CD4-positive, alpha-beta T cell treated with Interleukin-4 for 1 hour (primary cell): Measurements from ENCODE around the gene KPNB1.
A peak's percentile ranks its signal among the peaks of the same experiment; 100 is the strongest.

Experiments used
- DNase-seq, 2 donors: peaks; one replicate each; pipeline ENCODE4 v3.0.0-alpha.2; 2020 to 2022

KPNB1 gene

DNA sequence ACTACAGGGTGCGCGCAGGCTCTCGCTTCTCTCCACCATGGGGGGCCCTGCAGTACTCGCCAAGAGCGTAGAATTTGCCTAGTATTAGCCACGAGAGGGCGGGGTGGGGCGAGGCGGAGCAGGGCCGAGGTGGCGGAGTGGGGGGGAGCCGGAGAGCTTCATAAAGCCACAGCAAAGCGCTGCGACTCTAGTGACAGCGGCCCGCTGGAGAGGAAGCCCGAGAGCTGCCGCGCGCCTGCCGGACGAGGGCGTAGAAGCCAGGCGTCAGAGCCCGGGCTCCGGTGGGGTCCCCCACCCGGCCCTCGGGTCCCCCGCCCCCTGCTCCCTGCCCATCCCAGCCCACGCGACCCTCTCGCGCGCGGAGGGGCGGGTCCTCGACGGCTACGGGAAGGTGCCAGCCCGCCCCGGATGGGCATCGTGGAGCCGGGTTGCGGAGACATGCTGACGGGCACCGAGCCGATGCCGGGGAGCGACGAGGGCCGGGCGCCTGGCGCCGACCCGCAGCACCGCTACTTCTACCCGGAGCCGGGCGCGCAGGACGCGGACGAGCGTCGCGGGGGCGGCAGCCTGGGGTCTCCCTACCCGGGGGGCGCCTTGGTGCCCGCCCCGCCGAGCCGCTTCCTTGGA, 83.4 kb downstream of the KPNB1 start, which contains the start of gene TBX21:
Gene TBX21 (plus strand): TSS at position 190 of the 627 bp plus-strand sequence. CDS start 219 bp downstream, at position 409.
- DNase-seq = peak; percentile 92 to 93

DNA sequence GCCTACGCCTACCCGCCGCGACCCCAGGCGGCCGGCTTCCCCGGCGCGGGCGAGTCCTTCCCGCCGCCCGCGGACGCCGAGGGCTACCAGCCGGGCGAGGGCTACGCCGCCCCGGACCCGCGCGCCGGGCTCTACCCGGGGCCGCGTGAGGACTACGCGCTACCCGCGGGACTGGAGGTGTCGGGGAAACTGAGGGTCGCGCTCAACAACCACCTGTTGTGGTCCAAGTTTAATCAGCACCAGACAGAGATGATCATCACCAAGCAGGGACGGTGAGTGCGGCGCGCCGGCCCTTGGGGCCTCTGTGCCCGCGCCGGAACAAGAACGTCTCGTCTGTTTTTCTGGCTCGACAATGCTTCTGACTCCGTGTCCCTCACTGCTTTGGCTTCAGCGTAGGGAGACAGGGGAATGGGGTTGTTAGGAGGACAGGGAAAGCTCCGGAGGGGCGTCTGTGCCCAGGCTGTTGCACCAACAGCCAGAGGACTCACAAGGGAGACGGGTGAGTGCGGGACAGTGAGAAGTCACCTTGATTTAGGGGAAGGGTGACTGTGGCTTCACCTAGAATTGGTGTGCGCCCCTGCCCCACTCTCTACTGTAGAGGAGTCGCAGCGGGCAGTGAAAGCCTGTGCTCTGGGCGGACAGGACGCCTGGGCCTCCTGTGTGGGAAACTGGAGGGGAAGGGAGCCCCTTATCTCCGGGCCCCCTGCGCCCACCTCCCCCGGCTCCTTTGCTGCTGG, 84.1 kb downstream of the KPNB1 start:
- no peak for DNase-seq

DNA sequence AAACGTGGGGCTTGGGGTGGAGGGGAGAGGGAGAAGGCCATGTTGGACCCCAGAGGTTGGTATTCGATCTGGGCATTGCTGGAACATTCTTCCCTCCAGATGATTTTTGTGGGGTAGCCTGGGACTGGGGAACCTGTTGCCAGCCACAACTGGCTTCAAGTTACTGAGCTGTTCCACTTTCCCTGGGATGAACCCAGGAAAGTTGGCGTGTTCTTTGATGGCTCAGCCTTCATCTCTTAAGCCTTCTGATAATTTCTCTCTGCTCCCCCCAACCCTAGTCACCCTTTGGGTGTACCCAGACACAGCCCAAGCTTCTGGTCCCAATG, 85.4 kb downstream of the KPNB1 start:
- DNase-seq = no peak
